ENCODE measurements around the gene CRYBA2.

Gene CRYBA2

DNA sequence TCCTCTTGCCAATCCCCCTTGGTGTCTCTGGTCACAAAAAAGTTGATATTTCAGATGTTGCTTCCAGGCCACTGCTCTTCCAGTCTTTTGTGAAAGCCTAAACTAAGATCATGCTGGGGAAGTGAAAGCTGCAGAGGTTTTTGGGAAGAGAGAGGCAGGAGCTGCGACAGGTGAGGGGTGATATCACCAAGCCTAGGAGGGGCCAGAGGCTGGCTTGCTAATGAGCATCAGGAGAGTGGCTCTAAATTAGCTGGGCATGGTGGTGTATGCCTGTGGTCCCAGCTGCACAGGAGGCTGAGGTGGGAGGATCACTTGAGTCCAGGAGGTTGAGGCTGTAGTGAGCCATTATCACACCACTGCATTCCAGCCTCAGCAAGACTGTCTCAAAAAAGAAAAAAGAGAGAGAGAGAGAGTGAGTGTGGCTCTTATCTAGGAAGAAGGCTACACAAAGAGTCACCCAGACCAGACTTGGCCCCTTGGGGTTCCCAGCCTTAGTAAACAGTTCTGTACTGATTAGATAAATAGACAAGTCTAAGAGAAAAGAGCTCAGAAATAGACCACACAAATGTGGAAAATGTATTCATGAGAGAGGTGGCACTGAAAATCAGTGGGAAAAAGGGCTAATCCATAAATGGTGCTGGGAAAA, 48.3 kb downstream of the CRYBA2 start:
- Mint-ChIP-seq H3K4me3 (no peak overlapping the region), H3K4me1 (ENCODE audit: low read depth) (no peaks in the 10 kb centered on the region), H3K9me3 (ENCODE audit: low read depth) (no peaks in the 10 kb centered on the region), H3K27me3 (peaks cover 32% of the 10 kb centered on the region), H3K36me3 (peaks cover 5% of the 10 kb centered on the region), H3K27ac (no peak overlapping the region)

Measured in activated naive CD8-positive, alpha-beta T cell (primary cell).